Measurements from ENCODE around the gene BANF2.
"Not testable (repeated sequence)": the region's sequence is repeated elsewhere in the genome, so short reads cannot be mapped to it uniquely, and the experiment has no call there.

- TF ChIP-seq, protein P1, sequence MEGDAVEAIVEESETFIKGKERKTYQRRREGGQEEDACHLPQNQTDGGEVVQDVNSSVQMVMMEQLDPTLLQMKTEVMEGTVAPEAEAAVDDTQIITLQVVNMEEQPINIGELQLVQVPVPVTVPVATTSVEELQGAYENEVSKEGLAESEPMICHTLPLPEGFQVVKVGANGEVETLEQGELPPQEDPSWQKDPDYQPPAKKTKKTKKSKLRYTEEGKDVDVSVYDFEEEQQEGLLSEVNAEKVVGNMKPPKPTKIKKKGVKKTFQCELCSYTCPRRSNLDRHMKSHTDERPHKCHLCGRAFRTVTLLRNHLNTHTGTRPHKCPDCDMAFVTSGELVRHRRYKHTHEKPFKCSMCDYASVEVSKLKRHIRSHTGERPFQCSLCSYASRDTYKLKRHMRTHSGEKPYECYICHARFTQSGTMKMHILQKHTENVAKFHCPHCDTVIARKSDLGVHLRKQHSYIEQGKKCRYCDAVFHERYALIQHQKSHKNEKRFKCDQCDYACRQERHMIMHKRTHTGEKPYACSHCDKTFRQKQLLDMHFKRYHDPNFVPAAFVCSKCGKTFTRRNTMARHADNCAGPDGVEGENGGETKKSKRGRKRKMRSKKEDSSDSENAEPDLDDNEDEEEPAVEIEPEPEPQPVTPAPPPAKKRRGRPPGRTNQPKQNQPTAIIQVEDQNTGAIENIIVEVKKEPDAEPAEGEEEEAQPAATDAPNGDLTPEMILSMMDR (IDR thresholded peaks at IDR 0.05), result not testable (repeated sequence)
- TF ChIP-seq MXI1 (IDR thresholded peaks at IDR 0.05; ENCODE audit: low read depth, low read length); RAD21 (IDR thresholded peaks at IDR 0.05; ENCODE audit: low read length); USF2 (IDR thresholded peaks at IDR 0.05; ENCODE audit: borderline replicate concordance, low read depth, low read length); FOXM1 (IDR thresholded peaks at IDR 0.05; ENCODE audit: low read depth); GABPA (IDR thresholded peaks at IDR 0.05; ENCODE audit: low read depth); EP300 (IDR thresholded peaks at IDR 0.05; ENCODE audit: borderline replicate concordance in 1 of 2, low read depth in 1 of 2, low read length in 1 of 2); GATA2 (CRISPR knock-in tag; IDR thresholded peaks at IDR 0.05); JUND (IDR thresholded peaks at IDR 0.05); RFX5 (IDR thresholded peaks at IDR 0.05; ENCODE audit: low read length); CHD2 (IDR thresholded peaks at IDR 0.05; ENCODE audit: low read length, partially characterized antibody): not testable (repeated sequence)
- TF ChIP-seq, protein P2, sequence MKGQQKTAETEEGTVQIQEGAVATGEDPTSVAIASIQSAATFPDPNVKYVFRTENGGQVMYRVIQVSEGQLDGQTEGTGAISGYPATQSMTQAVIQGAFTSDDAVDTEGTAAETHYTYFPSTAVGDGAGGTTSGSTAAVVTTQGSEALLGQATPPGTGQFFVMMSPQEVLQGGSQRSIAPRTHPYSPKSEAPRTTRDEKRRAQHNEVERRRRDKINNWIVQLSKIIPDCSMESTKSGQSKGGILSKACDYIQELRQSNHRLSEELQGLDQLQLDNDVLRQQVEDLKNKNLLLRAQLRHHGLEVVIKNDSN (IDR thresholded peaks at IDR 0.05; ENCODE audit: borderline replicate concordance, low read depth), result not testable (repeated sequence)
- TF ChIP-seq, protein P3, sequence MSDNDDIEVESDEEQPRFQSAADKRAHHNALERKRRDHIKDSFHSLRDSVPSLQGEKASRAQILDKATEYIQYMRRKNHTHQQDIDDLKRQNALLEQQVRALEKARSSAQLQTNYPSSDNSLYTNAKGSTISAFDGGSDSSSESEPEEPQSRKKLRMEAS (IDR thresholded peaks at IDR 0.05; ENCODE audit: low read depth), result not testable (repeated sequence)
- TF ChIP-seq, protein P4, sequence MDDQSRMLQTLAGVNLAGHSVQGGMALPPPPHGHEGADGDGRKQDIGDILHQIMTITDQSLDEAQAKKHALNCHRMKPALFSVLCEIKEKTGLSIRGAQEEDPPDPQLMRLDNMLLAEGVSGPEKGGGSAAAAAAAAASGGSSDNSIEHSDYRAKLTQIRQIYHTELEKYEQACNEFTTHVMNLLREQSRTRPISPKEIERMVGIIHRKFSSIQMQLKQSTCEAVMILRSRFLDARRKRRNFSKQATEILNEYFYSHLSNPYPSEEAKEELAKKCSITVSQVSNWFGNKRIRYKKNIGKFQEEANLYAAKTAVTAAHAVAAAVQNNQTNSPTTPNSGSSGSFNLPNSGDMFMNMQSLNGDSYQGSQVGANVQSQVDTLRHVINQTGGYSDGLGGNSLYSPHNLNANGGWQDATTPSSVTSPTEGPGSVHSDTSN (IDR thresholded peaks at IDR 0.05), result not testable (repeated sequence)
Observed at GRCh38 chr20:17659344-17659743, 40.4 kb upstream of the BANF2 start.
